ES-I3 (cell line): ENCODE data around the gene ARMH3.

Experiments
- H3K36me3 ChIP-seq: 2 replicates; pipeline ENCODE4 v1.6.1; 2013; ENCODE audit warnings: mild to moderate bottlenecking, low read length, control low read depth, moderate library complexity; ENCODE audit not compliant: insufficient read depth
- H3K4me1 ChIP-seq: 2 replicates; pipeline ENCODE4 v1.6.1; 2013; ENCODE audit warnings: mild to moderate bottlenecking, control low read depth, low read length; ENCODE audit not compliant: insufficient read depth
- H3K9ac ChIP-seq: 2 replicates; pipeline ENCODE4 v1.6.1; 2013; ENCODE audit warnings: low read depth, mild to moderate bottlenecking, low read length, moderate library complexity
- H3K9me3 ChIP-seq: 2 replicates; pipeline ENCODE4 v1.6.1; 2013; ENCODE audit warnings: mild to moderate bottlenecking, low read length, moderate library complexity; ENCODE audit not compliant: control insufficient read depth, insufficient read depth

ARMH3 gene

GRCh38 chr10:101830322-101831168 is 225.4 kb downstream of the ARMH3 start:
- Histone ChIP-seq H3K9me3 (no peaks in the 10 kb centered on the region), H3K36me3 (no peaks in the 10 kb centered on the region), H3K9ac (peak overlapping the region; percentile 62), H3K4me1 (peaks cover 11% of the 10 kb centered on the region; the same call in 1 of the 2 replicates)

GRCh38 chr10:101829561-101830315 is 226.2 kb downstream of the ARMH3 start:
- Histone ChIP-seq H3K9ac (peak overlapping the region; percentile 62; the same call in 1 of the 2 replicates), H3K4me1 (peaks cover 9% of the 10 kb centered on the region; the same call in 1 of the 2 replicates), H3K36me3 (no peaks in the 10 kb centered on the region), H3K9me3 (no peaks in the 10 kb centered on the region)

GRCh38 chr10:101828766-101829551 is 227.0 kb downstream of the ARMH3 start:
- Histone ChIP-seq H3K36me3 (no peaks in the 10 kb centered on the region), H3K9me3 (no peaks in the 10 kb centered on the region), H3K9ac (peak overlapping the region; percentile 46; the same call in 1 of the 2 replicates), H3K4me1 (peaks cover 9% of the 10 kb centered on the region; the same call in 1 of the 2 replicates)

GRCh38 chr10:101827919-101828600 is 227.9 kb downstream of the ARMH3 start:
- H3K9ac ChIP-seq = no peak overlapping the region
- peaks cover 9% of the 10 kb centered on the region; the same call in 1 of the 2 replicates for H3K4me1 ChIP-seq
- H3K9me3 ChIP-seq = no peaks in the 10 kb centered on the region

GRCh38 chr10:101826852-101827434 is 229.0 kb downstream of the ARMH3 start:
- Histone ChIP-seq H3K9ac (no peak overlapping the region), H3K4me1 (peaks cover 9% of the 10 kb centered on the region; the same call in 1 of the 2 replicates), H3K9me3 (no peaks in the 10 kb centered on the region), H3K36me3 (no peaks in the 10 kb centered on the region)

More at GRCh38 chr10:101827919-101828600, 227.9 kb downstream of the ARMH3 start:
- no peaks in the 10 kb centered on the region for H3K36me3 ChIP-seq

- Histone ChIP-seq H3K9me3 (no peaks in the 10 kb centered on the region), H3K36me3 (no peaks in the 10 kb centered on the region), H3K4me1 (0 out of 2 replicates have a peak, but pooled peaks cover 3% of the 10 kb centered on the region), H3K9ac (no peak overlapping the region)
Measured at GRCh38 chr10:101824736-101825135, 231.2 kb downstream of the ARMH3 start.

- peak overlapping the region; percentile 75 for H3K9ac ChIP-seq
- no peaks in the 10 kb centered on the region for H3K9me3 ChIP-seq
- H3K36me3 ChIP-seq = no peaks in the 10 kb centered on the region
- peaks cover 2% of the 10 kb centered on the region; the same call in 1 of the 2 replicates for H3K4me1 ChIP-seq
Measured at GRCh38 chr10:101818872-101819633, 236.9 kb downstream of the ARMH3 start.

- peaks cover 4% of the 10 kb centered on the region; the same call in 1 of the 2 replicates for H3K4me1 ChIP-seq
- H3K9ac ChIP-seq = peak within 1 kb of the TSS; percentile 97
- no peaks in the 10 kb centered on the region for H3K9me3 ChIP-seq
- H3K36me3 ChIP-seq = no peaks in the 10 kb centered on the region; the same call in 1 of the 2 replicates
Measured at GRCh38 chr10:101818119-101818871, 237.7 kb downstream of the ARMH3 start, which contains the start of gene OGA. Gene OGA, minus strand, starts transcription at chr10:101818444. Its CDS starts 422 bp downstream, at chr10:101818022.

GRCh38 chr10:101817337-101818118 is 238.4 kb downstream of the ARMH3 start:
- Histone ChIP-seq H3K4me1 (peaks cover 4% of the 10 kb centered on the region; the same call in 1 of the 2 replicates), H3K9me3 (no peaks in the 10 kb centered on the region), H3K36me3 (no peaks in the 10 kb centered on the region; the same call in 1 of the 2 replicates), H3K9ac (peak overlapping the region; percentile 97)

- H3K4me1 ChIP-seq = peaks cover 4% of the 10 kb centered on the region; the same call in 1 of the 2 replicates
- H3K9me3 ChIP-seq = no peaks in the 10 kb centered on the region
- H3K36me3 ChIP-seq = peaks cover 2% of the 10 kb centered on the region; the same call in 1 of the 2 replicates
- peak overlapping the region; percentile 97 for H3K9ac ChIP-seq
Measured at GRCh38 chr10:101816913-101817336, 239.0 kb downstream of the ARMH3 start.

GRCh38 chr10:101816376-101816775 is 239.6 kb downstream of the ARMH3 start:
- H3K4me1 ChIP-seq = peaks cover 4% of the 10 kb centered on the region; the same call in 1 of the 2 replicates

More at GRCh38 chr10:101816376-101816775, 239.6 kb downstream of the ARMH3 start:
- Histone ChIP-seq H3K36me3 (peaks cover 3% of the 10 kb centered on the region; the same call in 1 of the 2 replicates), H3K9ac (peak overlapping the region; percentile 97), H3K9me3 (no peaks in the 10 kb centered on the region)
